ENCODE results near the gene DLG2.

DLG2 gene

GRCh38 chr11:84146826-84147225 is 1480.3 kb downstream of the DLG2 start:
- H3K9ac ChIP-seq (ENCODE audit: low read depth in 1 of 2, low read length in 2 of 2) = no peak overlapping the region
- no peaks in the 10 kb centered on the region for H3K9me3 ChIP-seq (ENCODE audit: control insufficient read depth in 2 of 2, low read length in 2 of 2)
- no peaks in the 10 kb centered on the region for H3K36me3 ChIP-seq (ENCODE audit: control insufficient read depth in 2 of 2, insufficient read depth in 2 of 2, low read length in 2 of 2)
- no peaks in the 10 kb centered on the region for H3K4me1 ChIP-seq (ENCODE audit: control insufficient read depth in 2 of 2, insufficient read depth in 2 of 2, low read length in 2 of 2)
- H3K27ac ChIP-seq (ENCODE audit: low read depth in 2 of 2, low read length in 2 of 2) = no peak overlapping the region
- no peaks in the 10 kb centered on the region for H3K27me3 ChIP-seq (ENCODE audit: control insufficient read depth in 2 of 2, insufficient read depth in 2 of 2, low read length in 2 of 2)
- no peak overlapping the region for H3K4me3 ChIP-seq (ENCODE audit: low read length in 2 of 2)

- Histone ChIP-seq H3K4me1 (ENCODE audit: control insufficient read depth in 2 of 2, insufficient read depth in 2 of 2, low read length in 2 of 2) (no peaks in the 10 kb centered on the region), H3K9me3 (ENCODE audit: control insufficient read depth in 2 of 2, low read length in 2 of 2) (no peaks in the 10 kb centered on the region), H3K9ac (ENCODE audit: low read depth in 1 of 2, low read length in 2 of 2) (no peak overlapping the region), H3K36me3 (ENCODE audit: control insufficient read depth in 2 of 2, insufficient read depth in 2 of 2, low read length in 2 of 2) (no peaks in the 10 kb centered on the region), H3K27ac (ENCODE audit: low read depth in 2 of 2, low read length in 2 of 2) (no peak overlapping the region), H3K27me3 (ENCODE audit: control insufficient read depth in 2 of 2, insufficient read depth in 2 of 2, low read length in 2 of 2) (no peaks in the 10 kb centered on the region), H3K4me3 (ENCODE audit: low read length in 2 of 2) (no peak overlapping the region)
Observed at GRCh38 chr11:84145616-84146185, 1481.4 kb downstream of the DLG2 start.

GRCh38 chr11:84144531-84144930 is 1482.6 kb downstream of the DLG2 start:
- Histone ChIP-seq H3K4me1 (ENCODE audit: control insufficient read depth in 2 of 2, insufficient read depth in 2 of 2, low read length in 2 of 2) (no peaks in the 10 kb centered on the region), H3K4me3 (ENCODE audit: low read length in 2 of 2) (no peak overlapping the region), H3K36me3 (ENCODE audit: control insufficient read depth in 2 of 2, insufficient read depth in 2 of 2, low read length in 2 of 2) (no peaks in the 10 kb centered on the region), H3K27me3 (ENCODE audit: control insufficient read depth in 2 of 2, insufficient read depth in 2 of 2, low read length in 2 of 2) (no peaks in the 10 kb centered on the region), H3K27ac (ENCODE audit: low read depth in 2 of 2, low read length in 2 of 2) (no peak overlapping the region), H3K9me3 (ENCODE audit: control insufficient read depth in 2 of 2, low read length in 2 of 2) (no peaks in the 10 kb centered on the region), H3K9ac (ENCODE audit: low read depth in 1 of 2, low read length in 2 of 2) (no peak overlapping the region)

- no peaks in the 10 kb centered on the region for H3K27me3 ChIP-seq (ENCODE audit: control insufficient read depth in 2 of 2, insufficient read depth in 2 of 2, low read length in 2 of 2)
- H3K27ac ChIP-seq (ENCODE audit: low read depth in 2 of 2, low read length in 2 of 2) = no peak overlapping the region
- no peaks in the 10 kb centered on the region for H3K4me1 ChIP-seq (ENCODE audit: control insufficient read depth in 2 of 2, insufficient read depth in 2 of 2, low read length in 2 of 2)
- H3K36me3 ChIP-seq (ENCODE audit: control insufficient read depth in 2 of 2, insufficient read depth in 2 of 2, low read length in 2 of 2) = no peaks in the 10 kb centered on the region
- H3K9ac ChIP-seq (ENCODE audit: low read depth in 1 of 2, low read length in 2 of 2) = no peak overlapping the region
- H3K9me3 ChIP-seq (ENCODE audit: control insufficient read depth in 2 of 2, low read length in 2 of 2) = no peaks in the 10 kb centered on the region
- no peak overlapping the region for H3K4me3 ChIP-seq (ENCODE audit: low read length in 2 of 2)
Observed at GRCh38 chr11:84142411-84142810, 1484.7 kb downstream of the DLG2 start.

GRCh38 chr11:84140386-84141169 is 1486.6 kb downstream of the DLG2 start:
- Histone ChIP-seq H3K27ac (ENCODE audit: low read depth in 2 of 2, low read length in 2 of 2) (no peak overlapping the region), H3K36me3 (ENCODE audit: control insufficient read depth in 2 of 2, insufficient read depth in 2 of 2, low read length in 2 of 2) (no peaks in the 10 kb centered on the region)

GRCh38 chr11:84137960-84138359 is 1489.2 kb downstream of the DLG2 start:
- Histone ChIP-seq H3K27ac (ENCODE audit: low read depth in 2 of 2, low read length in 2 of 2) (no peak overlapping the region), H3K4me1 (ENCODE audit: control insufficient read depth in 2 of 2, insufficient read depth in 2 of 2, low read length in 2 of 2) (no peaks in the 10 kb centered on the region), H3K27me3 (ENCODE audit: control insufficient read depth in 2 of 2, insufficient read depth in 2 of 2, low read length in 2 of 2) (no peaks in the 10 kb centered on the region), H3K4me3 (ENCODE audit: low read length in 2 of 2) (no peak overlapping the region), H3K9ac (ENCODE audit: low read depth in 1 of 2, low read length in 2 of 2) (no peak overlapping the region), H3K36me3 (ENCODE audit: control insufficient read depth in 2 of 2, insufficient read depth in 2 of 2, low read length in 2 of 2) (no peaks in the 10 kb centered on the region), H3K9me3 (ENCODE audit: control insufficient read depth in 2 of 2, low read length in 2 of 2) (no peaks in the 10 kb centered on the region)

More at GRCh38 chr11:84140386-84141169, 1486.6 kb downstream of the DLG2 start:
- Histone ChIP-seq H3K27me3 (ENCODE audit: control insufficient read depth in 2 of 2, insufficient read depth in 2 of 2, low read length in 2 of 2) (no peaks in the 10 kb centered on the region), H3K4me3 (ENCODE audit: low read length in 2 of 2) (no peak overlapping the region), H3K9ac (ENCODE audit: low read depth in 1 of 2, low read length in 2 of 2) (no peak overlapping the region), H3K4me1 (ENCODE audit: control insufficient read depth in 2 of 2, insufficient read depth in 2 of 2, low read length in 2 of 2) (no peaks in the 10 kb centered on the region), H3K9me3 (ENCODE audit: control insufficient read depth in 2 of 2, low read length in 2 of 2) (no peaks in the 10 kb centered on the region)

GRCh38 chr11:84137505-84137904 is 1489.6 kb downstream of the DLG2 start:
- no peaks in the 10 kb centered on the region for H3K9me3 ChIP-seq (ENCODE audit: control insufficient read depth in 2 of 2, low read length in 2 of 2)
- H3K27ac ChIP-seq (ENCODE audit: low read depth in 2 of 2, low read length in 2 of 2) = no peak overlapping the region
- no peaks in the 10 kb centered on the region for H3K4me1 ChIP-seq (ENCODE audit: control insufficient read depth in 2 of 2, insufficient read depth in 2 of 2, low read length in 2 of 2)
- no peak overlapping the region for H3K4me3 ChIP-seq (ENCODE audit: low read length in 2 of 2)
- no peaks in the 10 kb centered on the region for H3K36me3 ChIP-seq (ENCODE audit: control insufficient read depth in 2 of 2, insufficient read depth in 2 of 2, low read length in 2 of 2)
- H3K27me3 ChIP-seq (ENCODE audit: control insufficient read depth in 2 of 2, insufficient read depth in 2 of 2, low read length in 2 of 2) = no peaks in the 10 kb centered on the region
- no peak overlapping the region for H3K9ac ChIP-seq (ENCODE audit: low read depth in 1 of 2, low read length in 2 of 2)

- H3K36me3 ChIP-seq (ENCODE audit: control insufficient read depth in 2 of 2, insufficient read depth in 2 of 2, low read length in 2 of 2) = no peaks in the 10 kb centered on the region
- H3K9ac ChIP-seq (ENCODE audit: low read depth in 1 of 2, low read length in 2 of 2) = no peak overlapping the region
- H3K27ac ChIP-seq (ENCODE audit: low read depth in 2 of 2, low read length in 2 of 2) = no peak overlapping the region
- no peaks in the 10 kb centered on the region for H3K9me3 ChIP-seq (ENCODE audit: control insufficient read depth in 2 of 2, low read length in 2 of 2)
- no peaks in the 10 kb centered on the region for H3K27me3 ChIP-seq (ENCODE audit: control insufficient read depth in 2 of 2, insufficient read depth in 2 of 2, low read length in 2 of 2)
- no peaks in the 10 kb centered on the region for H3K4me1 ChIP-seq (ENCODE audit: control insufficient read depth in 2 of 2, insufficient read depth in 2 of 2, low read length in 2 of 2)
- no peak overlapping the region for H3K4me3 ChIP-seq (ENCODE audit: low read length in 2 of 2)
Observed at GRCh38 chr11:84136926-84137325, 1490.2 kb downstream of the DLG2 start.

GRCh38 chr11:84130646-84131427 is 1496.3 kb downstream of the DLG2 start:
- H3K27me3 ChIP-seq (ENCODE audit: control insufficient read depth in 2 of 2, insufficient read depth in 2 of 2, low read length in 2 of 2) = no peaks in the 10 kb centered on the region
- H3K9ac ChIP-seq (ENCODE audit: low read depth in 1 of 2, low read length in 2 of 2) = no peak overlapping the region
- no peak overlapping the region for H3K4me3 ChIP-seq (ENCODE audit: low read length in 2 of 2)
- no peak overlapping the region for H3K27ac ChIP-seq (ENCODE audit: low read depth in 2 of 2, low read length in 2 of 2)
- H3K36me3 ChIP-seq (ENCODE audit: control insufficient read depth in 2 of 2, insufficient read depth in 2 of 2, low read length in 2 of 2) = no peaks in the 10 kb centered on the region
- H3K4me1 ChIP-seq (ENCODE audit: control insufficient read depth in 2 of 2, insufficient read depth in 2 of 2, low read length in 2 of 2) = no peaks in the 10 kb centered on the region
- no peaks in the 10 kb centered on the region for H3K9me3 ChIP-seq (ENCODE audit: control insufficient read depth in 2 of 2, low read length in 2 of 2)

GRCh38 chr11:84129961-84130576 is 1497.1 kb downstream of the DLG2 start:
- Histone ChIP-seq H3K4me1 (ENCODE audit: control insufficient read depth in 2 of 2, insufficient read depth in 2 of 2, low read length in 2 of 2) (no peaks in the 10 kb centered on the region), H3K9me3 (ENCODE audit: control insufficient read depth in 2 of 2, low read length in 2 of 2) (no peaks in the 10 kb centered on the region), H3K27me3 (ENCODE audit: control insufficient read depth in 2 of 2, insufficient read depth in 2 of 2, low read length in 2 of 2) (no peaks in the 10 kb centered on the region), H3K36me3 (ENCODE audit: control insufficient read depth in 2 of 2, insufficient read depth in 2 of 2, low read length in 2 of 2) (no peaks in the 10 kb centered on the region), H3K27ac (ENCODE audit: low read depth in 2 of 2, low read length in 2 of 2) (no peak overlapping the region), H3K4me3 (ENCODE audit: low read length in 2 of 2) (no peak overlapping the region), H3K9ac (ENCODE audit: low read depth in 1 of 2, low read length in 2 of 2) (no peak overlapping the region)

Data from mucosa of rectum (tissue), 2 donors.